GM21367 (cell line): ENCODE measurements around the gene HEBP2.
"Not testable (repeated sequence)": the region's sequence is repeated elsewhere in the genome, so short reads cannot be mapped to it uniquely, and the experiment has no call there.

ENCODE experiments used
- ATAC-seq: cut with Tn5 transposase; IDR thresholded peaks from one replicate; pipeline ENCODE4 v1.9.1; 2021; ENCODE audit not compliant: unreplicated experiment

The HEBP2 gene

GRCh38 chr6:138403801-138404665 is at the start of gene HEBP2:
Gene HEBP2 (plus strand): TSS chr6:138404223. CDS start chr6:138404496, 273 bp downstream.
- ATAC-seq = peak; percentile 79

GRCh38 chr6:138357928-138358327 is 46.1 kb upstream of the HEBP2 start:
- ATAC-seq = no peak

- not testable (repeated sequence) for ATAC-seq
Measured at GRCh38 chr6:138368684-138369083, 35.3 kb upstream of the HEBP2 start.

- no peak for ATAC-seq
Measured at GRCh38 chr6:138370631-138371451, 33.2 kb upstream of the HEBP2 start.

- ATAC-seq = no peak
Measured at GRCh38 chr6:138371452-138371711, 32.6 kb upstream of the HEBP2 start.

- ATAC-seq = no peak
Measured at GRCh38 chr6:138371720-138372119, 32.3 kb upstream of the HEBP2 start.

- no peak for ATAC-seq
Measured at GRCh38 chr6:138372711-138373463, 31.1 kb upstream of the HEBP2 start.

GRCh38 chr6:138374230-138374629 is 29.8 kb upstream of the HEBP2 start:
- ATAC-seq = no peak

GRCh38 chr6:138374815-138375214 is 29.2 kb upstream of the HEBP2 start:
- no peak for ATAC-seq

GRCh38 chr6:138377042-138377441 is 27.0 kb upstream of the HEBP2 start:
- no peak for ATAC-seq

- ATAC-seq = no peak
Measured at GRCh38 chr6:138377844-138378243, 26.2 kb upstream of the HEBP2 start, which contains the start of gene SMIM28. Gene SMIM28 (plus strand): TSS chr6:138377905. CDS start chr6:138378073, 168 bp downstream.

- no peak for ATAC-seq
Measured at GRCh38 chr6:138378463-138378862, 25.6 kb upstream of the HEBP2 start.

- ATAC-seq = no peak
Measured at GRCh38 chr6:138382498-138383265, 21.3 kb upstream of the HEBP2 start.

GRCh38 chr6:138383776-138384175 is 20.2 kb upstream of the HEBP2 start:
- ATAC-seq = no peak

GRCh38 chr6:138386897-138387296 is 17.1 kb upstream of the HEBP2 start:
- no peak for ATAC-seq

- no peak for ATAC-seq
Measured at GRCh38 chr6:138387577-138388368, 16.2 kb upstream of the HEBP2 start.

- ATAC-seq = no peak
Measured at GRCh38 chr6:138389551-138389950, 14.5 kb upstream of the HEBP2 start.

GRCh38 chr6:138393871-138394783 is 9.9 kb upstream of the HEBP2 start:
- ATAC-seq = no peak

- no peak for ATAC-seq
Measured at GRCh38 chr6:138396709-138397108, 7.3 kb upstream of the HEBP2 start.
